Mammary epithelial cell (primary cell): ENCODE results near the gene ABCA6.

Source experiments
- CTCF ChIP-seq, 2 donors: IDR thresholded peaks in 1 of 2; conservative IDR thresholded peaks in 1 of 2; 2 replicates each; pipeline ENCODE4 v1.5.1; 2011 to 2012; ENCODE audit warnings: inconsistent platforms in 2 of 2, low read length in 2 of 2, mild to moderate bottlenecking in 2 of 2, control low read depth in 1 of 2, low read depth in 1 of 2; ENCODE audit not compliant: insufficient read depth in 1 of 2; ENCODE audit errors: extremely low read depth in 1 of 2
- EZH2 ChIP-seq: IDR thresholded peaks from 2 replicates; pipeline ENCODE4 v1.6.1; 2012; ENCODE audit warnings: low read length, inconsistent platforms, borderline replicate concordance

GRCh38 chr17:69047368-69048263, 94.1 kb downstream of the ABCA6 start:
- TF ChIP-seq EZH2 (no peak), CTCF (conservative IDR thresholded peaks at IDR 0.05 in 1 of 2, IDR thresholded peaks at IDR 0.05 in 1 of 2; ENCODE audit: extremely low read depth in 1 of 2, insufficient read depth in 1 of 2, low read depth in 1 of 2, low read length in 2 of 2) (no peak)
